Nephron progenitor cell (in vitro differentiated cells): Measurements from ENCODE around the gene AGBL4.

Source experiments
- DNase-seq: peaks from one replicate; pipeline ENCODE4 v3.0.0; 2021
- H3K27ac Mint-ChIP-seq: 2 replicates; pipeline ENCODE4 v1.8.0; 2021; ENCODE audit warnings: mild to moderate bottlenecking, moderate library complexity, mixed read lengths
- H3K27me3 Mint-ChIP-seq: 2 replicates; pipeline ENCODE4 v1.8.0; 2021; ENCODE audit warnings: mild to moderate bottlenecking, low read depth, mixed read lengths; ENCODE audit not compliant: poor library complexity
- H3K36me3 Mint-ChIP-seq: 2 replicates; pipeline ENCODE4 v1.8.0; 2021; ENCODE audit warnings: low read depth, mixed read lengths
- H3K4me1 Mint-ChIP-seq: 2 replicates; pipeline ENCODE4 v1.8.0; 2021; ENCODE audit warnings: mixed read lengths
- H3K4me3 Mint-ChIP-seq: 2 replicates; pipeline ENCODE4 v1.8.0; 2021; ENCODE audit warnings: mild to moderate bottlenecking, moderate library complexity, mixed read lengths
- H3K9me3 Mint-ChIP-seq: 2 replicates; pipeline ENCODE4 v1.8.0; 2021; ENCODE audit warnings: mild to moderate bottlenecking, moderate library complexity, mixed read lengths
- CTCF ChIP-seq: fragments of 200-600 bp; sonication (generic); IDR thresholded peaks from 2 replicates; pipeline ENCODE4 v1.5.0; 2021; ENCODE audit warnings: antibody characterized with exemption

AGBL4 gene

GRCh38 chr1:48683839-48684238 lies 1339.9 kb downstream of the AGBL4 start:
- Mint-ChIP-seq H3K27ac (no peak overlapping the region), H3K4me1 (peaks cover 28% of the 10 kb centered on the region), H3K4me3 (no peak overlapping the region), H3K36me3 (no peaks in the 10 kb centered on the region), H3K27me3 (peaks cover 9% of the 10 kb centered on the region), H3K9me3 (no peaks in the 10 kb centered on the region)
- DNase-seq = no peak
- TF ChIP-seq CTCF = no peak

- Mint-ChIP-seq H3K4me3 (no peak overlapping the region), H3K36me3 (no peaks in the 10 kb centered on the region), H3K4me1 (peaks cover 12% of the 10 kb centered on the region), H3K27ac (no peak overlapping the region), H3K27me3 (peaks cover 9% of the 10 kb centered on the region), H3K9me3 (no peaks in the 10 kb centered on the region)
- no peak for DNase-seq
- TF ChIP-seq CTCF = no peak
Measured at GRCh38 chr1:48681476-48682305, 1342.1 kb downstream of the AGBL4 start.

- no peak for TF ChIP-seq CTCF
Measured at GRCh38 chr1:48680411-48681035, 1343.2 kb downstream of the AGBL4 start.

DNA sequence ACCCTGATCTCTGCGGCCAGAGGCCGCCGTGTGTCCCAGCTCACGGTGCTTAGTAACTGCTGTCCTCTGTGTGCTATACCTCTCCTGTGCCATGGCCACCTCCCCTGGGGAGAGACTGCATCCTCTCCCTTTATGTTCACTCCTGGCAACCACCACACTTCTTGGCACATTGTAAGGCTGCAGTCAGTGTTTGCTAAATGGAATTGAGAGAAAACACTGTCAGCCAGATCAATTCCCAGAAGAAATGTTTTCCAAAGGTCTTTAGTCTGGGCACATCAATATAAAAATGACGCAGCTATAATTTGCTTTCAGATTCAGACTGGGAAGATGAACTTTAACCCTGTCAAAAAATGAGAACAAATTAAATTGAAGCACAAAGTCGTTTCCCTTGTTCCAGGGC lies 1343.9 kb downstream of the AGBL4 start:
- Mint-ChIP-seq H3K4me3 (no peak overlapping the region), H3K27ac (no peak overlapping the region), H3K9me3 (no peaks in the 10 kb centered on the region), H3K27me3 (peaks cover 17% of the 10 kb centered on the region), H3K36me3 (no peaks in the 10 kb centered on the region), H3K4me1 (peaks cover 5% of the 10 kb centered on the region)
- no peak for TF ChIP-seq CTCF
- no peak for DNase-seq

More at GRCh38 chr1:48680411-48681035, 1343.2 kb downstream of the AGBL4 start:
- H3K27ac Mint-ChIP-seq = no peak overlapping the region
- no peak for DNase-seq
- H3K36me3 Mint-ChIP-seq = no peaks in the 10 kb centered on the region
- no peak overlapping the region for H3K4me3 Mint-ChIP-seq
- peaks cover 5% of the 10 kb centered on the region for H3K4me1 Mint-ChIP-seq
- H3K27me3 Mint-ChIP-seq = peaks cover 10% of the 10 kb centered on the region
- H3K9me3 Mint-ChIP-seq = no peaks in the 10 kb centered on the region

DNA sequence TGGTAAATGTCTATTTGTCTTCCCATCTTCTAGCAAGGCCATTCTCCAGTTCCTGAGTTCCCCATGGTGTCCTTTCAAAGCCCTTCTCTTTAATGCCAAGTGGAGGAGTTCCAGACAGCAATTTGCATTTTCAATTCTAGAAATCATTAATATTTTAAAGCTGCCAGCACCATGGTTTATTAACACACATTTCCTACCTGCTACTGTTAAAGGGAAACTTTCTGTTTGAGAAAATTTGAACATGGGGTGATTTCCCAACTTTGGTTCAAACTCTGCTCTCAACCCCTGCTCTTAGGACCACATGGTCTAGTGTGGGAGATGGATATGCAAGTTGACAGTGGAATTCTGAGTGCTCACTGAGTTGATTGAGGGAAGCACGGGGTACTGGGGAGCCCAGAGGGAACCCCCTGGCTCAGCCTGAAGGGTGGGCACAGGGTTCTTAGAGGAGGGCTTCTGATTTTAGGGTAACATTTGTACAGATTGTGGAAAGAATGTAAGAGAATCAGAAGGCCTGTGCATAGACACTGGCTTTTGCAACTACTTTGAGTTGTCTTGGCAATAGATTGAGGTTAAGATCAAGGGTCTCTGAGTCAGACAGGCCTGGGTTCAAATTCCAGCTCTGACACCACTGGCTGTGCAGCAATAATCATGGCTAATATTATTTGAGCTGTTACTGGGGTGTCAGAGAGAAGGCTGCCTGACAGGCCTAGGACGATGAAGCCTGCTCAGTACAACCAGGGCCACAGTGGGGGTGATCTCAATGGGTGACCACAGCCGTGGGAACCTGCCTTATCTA lies 1344.8 kb downstream of the AGBL4 start:
- H3K36me3 Mint-ChIP-seq = no peaks in the 10 kb centered on the region
- no peak for DNase-seq
- TF ChIP-seq CTCF = no peak
- H3K4me3 Mint-ChIP-seq = no peak overlapping the region
- peaks cover 6% of the 10 kb centered on the region for H3K4me1 Mint-ChIP-seq
- H3K9me3 Mint-ChIP-seq = no peaks in the 10 kb centered on the region
- no peak overlapping the region for H3K27ac Mint-ChIP-seq
- peaks cover 21% of the 10 kb centered on the region for H3K27me3 Mint-ChIP-seq
